HG02759 (cell line): ENCODE data around the gene FAM241A.
A peak's percentile ranks its signal among the peaks of the same experiment; 100 is the strongest.

Experiments
- ATAC-seq: cut with Tn5 transposase; IDR thresholded peaks from one replicate; pipeline ENCODE4 v1.9.1; 2021; ENCODE audit warnings: mild to moderate bottlenecking, moderate library complexity; ENCODE audit not compliant: unreplicated experiment

Gene FAM241A

DNA sequence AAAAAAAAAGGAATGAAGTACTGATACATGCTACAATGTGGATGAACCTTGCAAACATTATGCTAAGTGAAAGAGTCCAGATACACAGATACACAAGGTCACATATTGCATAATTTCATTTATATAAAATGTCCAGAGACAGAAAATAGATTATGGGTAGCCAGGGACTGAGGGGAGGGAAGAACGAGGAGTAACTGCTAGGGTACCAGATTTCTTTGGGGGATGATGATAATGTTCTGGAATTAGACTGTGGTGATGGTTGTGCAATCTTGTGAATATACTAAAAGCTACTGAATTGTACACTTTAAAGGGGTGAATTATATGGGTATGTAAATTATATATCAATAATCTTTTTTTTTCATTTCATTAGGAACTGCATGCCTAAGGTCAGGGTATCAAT lies 65.5 kb downstream of the FAM241A start:
- no peak for ATAC-seq

DNA sequence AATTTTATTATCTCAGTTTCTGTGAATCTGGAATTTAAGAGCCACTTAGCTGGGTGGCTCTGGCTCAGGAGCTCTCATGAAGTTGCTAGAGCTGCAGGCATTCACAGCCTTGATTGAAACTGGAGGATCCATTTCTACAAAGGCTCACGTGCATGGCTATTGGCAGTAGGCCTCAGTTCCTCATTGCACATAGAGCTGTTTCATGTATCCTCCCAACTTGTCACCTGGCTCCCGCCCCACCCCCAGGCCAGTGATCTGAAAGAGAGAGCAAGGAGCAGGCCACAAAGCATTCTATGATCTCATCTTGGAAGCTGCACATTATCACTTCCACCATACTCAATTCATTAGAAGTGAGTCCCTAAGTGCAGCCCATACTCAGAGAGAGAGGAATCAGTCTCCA lies 67.8 kb downstream of the FAM241A start:
- ATAC-seq: peak; percentile 55

DNA sequence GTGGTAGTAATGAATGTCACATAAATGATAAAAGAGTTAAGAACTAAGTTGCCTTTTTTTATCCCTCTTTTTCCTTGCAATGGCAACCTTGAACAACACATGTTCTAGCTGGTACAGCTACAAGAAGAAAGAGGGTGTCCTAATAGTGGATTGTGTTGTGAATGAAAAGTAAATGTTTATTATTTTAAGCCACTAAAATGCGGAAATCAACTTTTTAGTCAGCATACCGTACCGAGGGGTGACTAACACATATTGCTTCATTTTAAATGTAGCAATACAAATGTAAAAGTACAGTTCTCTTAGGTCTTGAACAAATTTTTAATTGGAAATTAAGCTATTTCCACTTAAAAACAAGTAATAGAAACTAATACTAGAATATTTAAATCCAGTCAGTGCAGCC lies 68.6 kb downstream of the FAM241A start:
- ATAC-seq: no peak

DNA sequence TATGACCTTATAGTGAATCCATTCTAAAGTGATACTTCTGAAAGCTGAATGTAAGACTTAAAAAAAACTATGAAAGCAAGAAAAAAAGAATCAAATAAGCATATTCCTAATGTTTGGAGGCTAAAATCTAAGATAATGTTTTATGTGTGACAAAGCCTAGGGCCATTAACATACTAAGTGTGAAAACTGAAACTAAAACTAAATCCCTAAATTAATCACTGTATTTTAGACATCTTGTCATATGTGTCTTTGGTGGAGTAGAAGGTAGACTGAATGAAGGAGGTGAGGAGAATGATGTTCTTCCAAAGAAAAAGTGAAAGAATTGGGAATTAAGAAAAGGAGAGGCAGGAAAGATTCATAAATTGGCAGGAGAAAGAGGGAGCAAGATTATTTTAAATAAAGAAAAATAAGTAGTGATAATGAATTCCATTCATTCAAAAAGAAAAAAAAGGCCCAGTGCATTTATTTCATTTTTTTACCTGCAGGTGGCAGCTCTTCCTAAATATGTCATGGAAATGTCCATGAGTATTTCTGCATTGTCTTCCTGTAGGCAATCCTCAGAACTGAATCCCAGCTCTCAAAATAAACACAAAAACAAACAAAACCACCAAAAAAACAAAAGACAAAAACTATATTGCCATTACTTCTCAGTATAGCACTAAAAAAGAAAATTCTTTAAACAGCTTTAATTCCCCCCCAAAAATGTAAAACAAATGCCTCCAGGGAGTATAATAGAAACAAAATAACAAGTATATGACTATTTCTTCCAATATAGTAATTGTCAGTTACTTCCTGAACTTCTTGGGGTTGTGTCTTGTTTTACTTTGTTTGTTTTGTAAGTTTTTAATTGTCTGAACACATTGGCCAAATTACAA lies 69.4 kb downstream of the FAM241A start:
- ATAC-seq: no peak

DNA sequence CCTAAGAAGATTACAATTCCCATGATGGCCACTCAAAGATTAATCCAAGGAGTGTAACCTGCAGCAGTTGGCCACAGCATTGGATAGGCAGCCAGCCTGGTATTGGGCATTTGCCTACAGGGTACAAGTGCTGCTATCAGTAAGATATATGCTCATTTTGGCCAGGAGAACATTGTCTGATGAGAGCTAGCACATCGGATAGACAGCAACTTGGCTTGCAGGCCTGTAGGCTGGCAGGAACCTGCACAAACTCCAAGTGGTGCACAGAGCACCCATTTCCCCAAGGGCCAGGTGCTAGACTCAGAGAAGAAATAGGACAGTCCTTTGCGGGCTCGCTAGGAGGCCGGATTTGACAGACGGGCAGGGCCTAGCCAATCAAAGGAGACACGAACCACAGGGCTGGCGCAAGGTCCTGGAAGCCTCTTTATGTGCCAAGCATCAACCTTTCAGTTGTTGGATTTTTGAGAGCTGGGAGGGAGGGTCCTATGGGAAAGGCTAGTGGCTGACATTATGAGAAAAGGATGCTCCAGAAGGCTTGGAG lies 74.6 kb downstream of the FAM241A start:
- ATAC-seq: no peak

DNA sequence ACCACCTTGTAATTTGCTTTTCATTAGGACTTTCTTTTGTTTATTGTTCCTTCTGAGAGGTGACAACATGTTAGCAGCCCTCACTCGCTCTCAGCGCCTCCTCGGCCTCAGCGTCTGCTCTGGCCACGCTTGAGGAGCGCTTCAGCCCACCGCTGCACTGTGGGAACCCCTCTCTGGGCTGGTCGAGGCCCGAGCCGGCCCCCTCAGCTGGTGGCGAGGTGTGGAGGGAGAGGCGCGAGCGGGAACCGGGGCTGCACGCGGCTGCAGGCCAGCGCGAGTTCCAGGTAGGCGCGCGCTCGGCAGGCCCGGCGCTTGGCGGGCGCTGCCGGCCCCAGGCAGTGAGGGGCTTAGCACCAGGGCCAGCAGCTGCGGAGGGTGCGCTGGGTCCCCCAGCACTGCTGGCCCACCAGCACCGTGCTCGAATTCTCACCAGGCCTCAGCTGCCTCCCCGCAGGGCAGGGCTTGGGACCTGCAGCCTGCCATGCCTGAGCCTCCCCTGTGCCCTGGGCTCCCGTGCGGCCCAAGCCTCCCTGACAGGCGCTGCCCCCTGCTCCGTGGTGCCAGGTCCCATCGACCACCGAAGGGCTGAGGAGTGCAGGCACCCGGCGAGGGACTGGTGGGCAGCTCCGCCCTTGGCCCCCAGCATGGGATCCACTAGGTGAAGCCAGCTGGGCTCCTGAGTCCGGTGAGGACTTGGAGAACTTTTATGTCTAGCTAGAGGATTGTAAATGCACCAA lies 77.1 kb downstream of the FAM241A start:
- ATAC-seq: no peak

DNA sequence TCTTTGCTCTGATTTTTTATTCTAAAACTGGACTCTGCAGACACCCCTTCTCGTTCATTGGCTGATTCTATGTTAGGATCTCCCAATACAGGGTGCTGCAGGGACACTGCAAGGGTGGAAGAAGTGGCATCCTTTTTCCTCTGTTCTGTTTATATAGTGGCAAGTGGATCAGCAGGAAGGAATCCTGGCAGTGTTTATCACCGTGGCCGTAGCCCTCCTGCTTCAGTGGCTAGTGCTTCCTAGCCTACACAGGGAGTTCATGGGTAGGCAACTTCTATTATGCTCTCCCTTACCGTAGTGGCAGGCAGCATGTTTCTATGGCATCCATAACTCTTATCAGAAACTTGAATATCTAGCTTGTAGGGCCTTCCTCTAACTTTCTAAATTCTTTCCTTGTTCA lies 79.9 kb downstream of the FAM241A start:
- ATAC-seq: no peak

DNA sequence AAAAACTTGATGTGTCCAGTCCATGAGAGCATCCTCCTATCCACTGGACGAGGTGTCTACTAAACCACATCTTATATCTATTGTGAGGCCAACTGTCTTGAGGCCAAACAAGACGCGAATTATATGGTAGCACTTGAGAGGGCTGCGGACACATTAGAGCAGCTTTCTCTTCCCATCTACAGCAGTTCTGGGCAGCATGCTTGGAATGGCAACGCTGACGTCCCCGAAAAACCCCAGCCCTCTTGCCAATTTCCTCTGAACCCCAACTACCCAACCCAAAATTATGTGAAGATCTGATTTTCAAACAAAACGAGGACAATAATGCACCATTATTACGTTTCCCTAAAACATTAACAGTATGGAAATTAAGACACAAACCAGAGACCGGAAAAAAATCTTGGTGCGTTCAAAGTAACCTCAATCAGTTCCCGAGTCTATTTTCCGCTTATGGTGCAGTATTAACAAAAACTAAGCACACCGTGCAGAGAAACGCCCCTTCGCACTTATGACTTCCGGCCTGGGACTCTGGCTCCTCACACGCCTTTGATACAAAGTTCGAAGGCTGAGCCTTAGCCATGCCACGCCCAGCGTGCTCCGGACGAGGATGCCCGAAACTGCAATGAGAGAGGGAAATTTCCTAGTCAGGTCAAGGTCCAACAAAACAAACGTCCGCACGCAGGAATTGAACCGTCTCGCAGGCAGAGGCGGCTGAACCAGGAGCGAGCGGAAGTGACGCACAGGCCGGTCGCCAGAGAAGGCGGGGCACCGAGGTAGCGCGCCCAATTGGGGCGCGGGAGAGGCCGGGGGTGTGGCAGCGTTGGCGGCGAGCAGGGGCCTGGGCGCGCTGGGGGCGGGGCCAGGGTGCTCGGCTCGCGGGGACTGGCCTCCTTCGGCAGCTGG lies 85.9 kb downstream of the FAM241A start:
- peak; percentile 85 for ATAC-seq

DNA sequence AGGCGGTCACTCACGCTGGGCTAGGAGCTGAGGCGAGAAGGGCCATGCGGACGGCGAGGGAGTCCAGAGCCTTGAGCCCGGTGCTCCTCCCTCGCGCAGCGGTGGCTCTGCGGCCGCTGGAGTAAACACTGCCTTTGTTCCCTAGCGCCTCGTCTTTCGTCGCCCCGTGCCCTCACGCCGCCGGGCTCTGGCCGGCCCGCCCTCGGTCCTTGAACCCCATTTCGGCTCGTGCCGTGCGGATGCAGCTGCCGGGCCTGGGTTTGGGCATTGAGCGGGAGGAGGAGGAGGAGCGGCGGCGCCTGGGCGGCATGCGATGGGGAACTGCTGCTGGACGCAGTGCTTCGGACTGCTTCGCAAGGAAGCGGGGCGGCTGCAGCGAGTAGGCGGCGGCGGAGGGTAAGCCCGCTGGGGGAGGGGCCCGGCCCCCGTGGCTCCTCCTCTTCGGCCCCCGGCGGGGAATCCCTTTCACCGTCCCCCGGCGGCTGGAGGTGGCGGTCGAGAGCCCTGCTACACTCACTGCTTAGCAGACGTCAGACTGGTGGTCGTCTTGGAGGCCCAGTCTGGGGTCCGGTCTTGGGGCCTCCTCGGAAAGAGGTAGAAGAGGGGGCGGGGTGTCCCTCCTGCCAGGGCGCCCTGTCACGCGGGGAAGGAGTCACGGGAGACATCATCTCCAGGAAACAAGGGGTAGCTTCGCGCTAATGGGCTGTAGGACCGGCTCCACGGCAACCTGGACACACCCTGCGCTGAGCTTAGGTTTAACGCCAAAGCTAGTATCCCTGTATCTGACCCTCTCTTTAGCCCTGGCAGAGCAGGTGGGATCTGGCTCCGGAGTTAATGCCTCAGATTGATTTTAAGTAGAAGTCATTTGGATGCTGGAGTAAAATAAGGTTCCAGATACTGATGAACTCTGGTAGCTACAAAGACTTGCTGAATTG lies 86.8 kb downstream of the FAM241A start, which contains the start of gene AP1AR:
TSS of gene AP1AR (plus strand) at position 9 of the 935 bp plus-strand sequence. CDS start at position 314, 305 bp downstream.
- ATAC-seq: peak; percentile 68

DNA sequence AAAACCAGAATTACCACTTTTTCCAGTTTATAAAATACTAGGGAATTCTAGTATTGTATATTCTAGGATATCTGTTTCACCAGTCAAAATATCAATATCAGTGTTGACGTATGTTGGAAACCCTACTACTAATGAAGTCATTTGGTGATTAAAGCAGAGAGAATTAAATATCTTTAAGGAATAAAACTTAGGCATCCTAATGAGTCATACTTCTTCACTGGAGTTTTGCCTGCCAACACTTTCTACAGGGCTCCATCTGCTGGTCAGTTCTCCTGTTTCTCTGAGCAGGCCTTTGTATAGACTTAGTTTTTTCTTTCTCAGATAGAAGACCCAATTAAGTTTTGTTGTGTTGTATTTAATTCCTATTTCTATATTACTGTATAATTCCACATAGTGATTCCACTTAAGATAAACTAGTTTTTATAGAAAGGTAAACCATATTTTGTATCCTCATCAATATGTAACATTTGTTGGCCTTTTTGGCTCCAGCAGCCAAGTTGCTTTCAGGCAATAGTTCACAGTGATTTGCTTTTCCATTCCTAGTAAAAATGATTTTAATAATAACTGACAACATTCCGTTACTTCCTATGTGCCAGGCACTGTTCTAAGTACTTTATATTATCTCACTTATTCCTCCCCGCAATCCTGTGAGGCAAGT lies 89.8 kb downstream of the FAM241A start:
- ATAC-seq: no peak

DNA sequence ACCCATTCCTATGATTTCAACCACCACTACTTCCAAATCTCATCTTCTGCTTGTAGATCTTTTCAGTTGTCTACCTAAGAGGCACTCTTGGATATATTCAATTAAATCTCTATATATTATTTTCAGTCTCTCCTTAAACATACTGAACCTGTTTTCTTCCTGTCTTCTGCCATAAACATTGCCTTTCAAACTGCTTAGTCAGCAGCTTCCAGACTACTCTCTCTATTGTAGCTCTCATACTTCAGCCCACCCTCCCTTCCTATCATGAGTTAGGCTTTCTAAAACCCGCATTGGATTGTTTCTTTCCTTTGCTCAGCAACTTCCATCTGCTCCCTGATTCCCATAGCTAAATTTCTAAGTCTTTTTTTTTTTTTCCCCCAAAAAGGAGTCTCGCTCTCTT lies 90.8 kb downstream of the FAM241A start:
- ATAC-seq: no peak

DNA sequence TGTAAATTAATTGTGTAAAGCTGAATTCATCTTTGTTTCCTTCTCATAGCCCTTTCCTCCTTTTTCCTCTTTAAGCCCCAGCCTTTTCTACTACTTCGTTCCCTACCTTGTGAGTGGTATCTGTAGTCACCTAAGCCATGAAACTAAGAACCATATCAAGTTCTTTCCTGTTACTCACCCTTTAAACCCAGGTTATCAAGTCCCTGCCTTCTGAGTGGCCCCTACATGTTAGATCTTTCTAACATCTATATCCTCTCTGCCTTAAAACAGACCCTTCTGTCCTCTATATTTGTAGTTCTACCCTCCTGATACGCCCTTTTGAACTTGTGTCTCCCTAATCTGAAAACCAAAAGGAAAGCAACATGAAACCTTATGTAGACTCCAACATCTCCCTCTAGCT lies 93.6 kb downstream of the FAM241A start:
- no peak for ATAC-seq
